Ecto neural progenitor cell (in vitro differentiated cells): ENCODE measurements around the gene LHX2.

ENCODE experiments used
- DNase-seq: peaks from one replicate; pipeline ENCODE4 v3.0.0-alpha.2; 2018; ENCODE audit warnings: low spot score

The LHX2 gene

DNA sequence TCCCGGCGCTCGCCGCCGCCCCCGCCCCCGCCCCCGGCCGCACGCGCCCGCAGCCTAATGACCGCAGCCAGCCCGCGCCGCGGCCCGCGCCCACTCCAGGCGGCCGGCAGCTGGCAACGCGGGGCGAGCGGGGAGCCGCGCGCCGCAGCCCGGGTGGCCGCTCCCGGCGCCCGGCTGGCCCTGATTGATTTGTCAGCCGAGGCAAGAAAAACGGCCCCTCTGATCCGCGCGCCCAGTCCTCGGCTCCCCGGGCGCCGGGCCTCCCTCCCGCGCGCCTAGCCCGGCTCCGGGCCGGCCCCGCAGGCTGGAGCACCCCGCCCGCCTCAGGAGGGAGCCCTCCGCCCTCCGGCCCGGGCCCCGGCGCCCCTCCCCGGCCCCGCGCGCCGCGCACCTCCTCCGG is 11.9 kb upstream of the LHX2 start:
- no peak for DNase-seq

DNA sequence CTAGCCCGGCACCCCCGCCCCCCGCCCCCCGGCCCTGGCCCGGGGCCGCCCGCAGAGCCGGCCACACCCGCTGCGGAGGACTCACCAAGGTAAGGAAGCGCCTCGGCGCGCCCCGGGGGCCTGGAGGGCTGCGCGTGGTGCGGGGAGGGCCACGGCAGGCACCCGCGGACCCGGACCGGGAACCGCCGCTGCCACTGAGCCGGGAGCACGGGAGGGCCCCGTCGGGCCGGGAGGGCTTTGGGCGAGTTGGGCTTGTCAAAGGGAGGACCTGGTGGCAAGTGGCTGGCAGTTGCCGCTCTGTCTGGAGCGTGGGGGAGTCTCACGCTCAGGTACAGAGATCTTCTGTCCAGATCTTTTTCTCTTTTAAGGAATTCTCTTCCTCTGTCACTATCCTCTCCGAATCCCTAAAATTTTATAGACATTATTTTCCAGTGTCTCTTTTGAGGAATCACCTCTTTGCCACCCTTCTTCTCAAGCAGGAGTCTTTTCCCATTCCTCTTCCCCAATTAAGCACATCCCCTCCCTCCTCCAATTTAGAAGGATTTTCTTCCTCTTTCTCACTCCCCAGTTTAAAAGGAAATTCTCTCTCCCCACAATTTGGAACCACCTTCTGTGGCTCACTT is 11.3 kb upstream of the LHX2 start:
- no peak for DNase-seq

DNA sequence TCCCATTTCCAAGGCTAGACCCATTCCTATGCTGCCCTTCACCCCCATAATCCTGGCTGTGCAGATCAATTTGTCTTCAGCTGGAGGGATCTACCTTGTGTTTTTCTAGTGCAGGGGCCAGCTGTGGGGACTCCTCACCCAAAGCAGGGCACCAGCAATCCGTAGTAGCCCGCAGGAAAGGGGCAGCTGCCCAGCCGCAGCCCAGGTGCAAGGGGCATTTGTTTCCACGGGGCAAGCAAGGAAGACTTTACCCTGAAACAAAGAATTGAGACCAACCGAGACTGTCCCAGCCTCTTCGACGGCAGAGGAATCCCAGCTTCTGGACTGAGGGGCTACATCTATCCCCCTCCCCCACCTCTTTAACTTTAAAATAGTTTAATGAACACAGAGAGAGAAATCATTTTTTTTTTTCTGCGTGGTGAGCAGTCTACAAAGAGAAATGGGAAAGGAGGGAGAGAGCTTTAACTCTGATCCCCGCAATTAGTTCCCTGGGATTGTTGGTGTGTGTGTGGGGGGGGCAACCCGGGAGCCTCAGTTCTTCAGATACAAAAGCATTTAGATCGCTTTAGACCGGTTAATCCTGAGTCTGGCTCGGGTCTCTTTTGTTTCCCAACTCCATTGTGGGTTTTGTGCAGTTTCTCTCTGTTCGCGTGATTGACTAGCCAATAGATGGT is 10.6 kb upstream of the LHX2 start:
- peak; percentile 65 for DNase-seq

- no peak for DNase-seq
Observed at GRCh38 chr9:124001458-124001799, 10.1 kb upstream of the LHX2 start.

DNA sequence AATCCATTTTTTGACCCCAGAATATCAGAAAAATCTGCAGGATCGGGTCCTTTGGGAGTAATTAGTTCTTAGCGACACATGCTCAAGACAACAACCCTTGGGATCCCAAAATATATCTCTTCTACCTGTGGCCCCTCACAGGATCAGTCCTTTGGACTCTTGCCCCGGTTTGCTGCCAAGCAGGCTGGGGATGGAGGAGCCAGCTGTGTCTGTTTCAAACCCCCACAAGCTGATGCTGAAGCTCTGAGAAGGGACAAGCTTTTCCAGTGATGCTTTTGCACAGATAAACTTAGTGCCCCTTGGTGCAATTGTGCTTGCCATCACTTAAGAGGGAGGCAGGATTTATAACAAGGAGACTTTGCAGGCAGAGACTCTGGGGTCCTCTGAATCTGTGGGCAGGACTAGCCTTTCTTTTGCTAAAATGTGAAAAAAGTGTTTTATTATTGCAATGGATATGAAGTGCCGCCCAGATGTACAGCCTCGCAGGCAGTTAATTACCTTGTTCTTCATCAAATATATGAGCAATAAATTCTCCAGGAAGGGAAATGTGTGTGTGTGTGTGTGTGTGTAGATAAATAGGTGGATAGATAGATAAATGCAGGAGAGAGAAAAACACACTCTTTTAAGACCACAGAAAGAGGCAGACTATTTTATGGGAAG is 9.6 kb upstream of the LHX2 start:
- no peak for DNase-seq

DNA sequence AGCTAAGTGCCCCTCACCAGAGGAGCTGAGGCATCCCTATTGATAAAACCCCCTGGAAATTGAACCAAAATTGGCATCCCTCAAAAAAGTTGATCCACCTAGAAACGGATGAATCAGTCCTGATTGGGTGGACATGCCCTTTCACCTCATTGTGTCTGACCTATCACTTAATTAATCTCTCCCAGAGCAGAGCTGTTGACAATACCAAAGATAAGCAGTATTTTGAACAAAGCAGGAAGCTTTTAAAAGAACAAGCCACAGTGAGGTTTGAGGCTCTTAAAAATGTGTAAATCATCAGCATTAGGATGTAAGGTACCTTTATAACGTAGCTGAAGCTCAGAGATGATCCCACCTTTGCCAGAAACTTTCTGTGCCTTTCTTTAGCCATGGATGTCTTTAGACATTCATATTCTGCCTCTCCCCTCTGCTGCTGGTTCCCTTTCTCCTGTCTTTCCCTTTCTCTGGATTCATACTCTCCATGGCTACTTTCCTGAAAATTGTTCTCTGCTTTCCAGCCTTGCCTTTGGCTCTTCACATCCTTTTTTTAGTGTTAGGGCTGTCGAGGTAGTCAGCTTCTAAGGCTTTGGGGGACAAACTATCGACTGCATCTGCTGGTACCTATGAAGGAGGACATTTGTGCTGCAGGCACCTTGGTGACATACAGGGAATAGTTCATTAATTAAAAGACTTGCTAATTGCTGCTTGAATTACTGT is 7.8 kb upstream of the LHX2 start:
- DNase-seq = no peak

DNA sequence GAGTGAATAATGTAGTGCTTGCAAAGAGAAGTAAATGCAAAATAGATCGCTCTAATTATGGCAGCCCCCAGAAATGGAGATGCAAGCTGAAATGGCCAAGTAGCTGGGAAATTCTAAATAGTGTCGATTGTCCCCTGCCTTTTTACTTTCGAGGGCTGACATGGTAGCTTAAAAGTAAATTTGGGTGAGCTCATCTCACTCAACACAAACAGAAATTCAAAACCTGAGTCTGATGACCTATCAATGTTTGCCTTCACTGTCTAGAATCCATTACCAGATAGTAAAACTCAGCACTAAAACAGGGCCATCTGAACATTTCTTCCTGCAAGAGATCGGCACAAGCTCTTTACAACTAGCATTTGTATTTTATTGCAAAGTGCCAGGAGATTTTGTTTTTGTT is 7.0 kb upstream of the LHX2 start:
- DNase-seq = no peak

GRCh38 chr9:124005029-124005771 is 6.4 kb upstream of the LHX2 start:
- no peak for DNase-seq

GRCh38 chr9:124006448-124007361 is 4.9 kb upstream of the LHX2 start:
- no peak for DNase-seq

DNA sequence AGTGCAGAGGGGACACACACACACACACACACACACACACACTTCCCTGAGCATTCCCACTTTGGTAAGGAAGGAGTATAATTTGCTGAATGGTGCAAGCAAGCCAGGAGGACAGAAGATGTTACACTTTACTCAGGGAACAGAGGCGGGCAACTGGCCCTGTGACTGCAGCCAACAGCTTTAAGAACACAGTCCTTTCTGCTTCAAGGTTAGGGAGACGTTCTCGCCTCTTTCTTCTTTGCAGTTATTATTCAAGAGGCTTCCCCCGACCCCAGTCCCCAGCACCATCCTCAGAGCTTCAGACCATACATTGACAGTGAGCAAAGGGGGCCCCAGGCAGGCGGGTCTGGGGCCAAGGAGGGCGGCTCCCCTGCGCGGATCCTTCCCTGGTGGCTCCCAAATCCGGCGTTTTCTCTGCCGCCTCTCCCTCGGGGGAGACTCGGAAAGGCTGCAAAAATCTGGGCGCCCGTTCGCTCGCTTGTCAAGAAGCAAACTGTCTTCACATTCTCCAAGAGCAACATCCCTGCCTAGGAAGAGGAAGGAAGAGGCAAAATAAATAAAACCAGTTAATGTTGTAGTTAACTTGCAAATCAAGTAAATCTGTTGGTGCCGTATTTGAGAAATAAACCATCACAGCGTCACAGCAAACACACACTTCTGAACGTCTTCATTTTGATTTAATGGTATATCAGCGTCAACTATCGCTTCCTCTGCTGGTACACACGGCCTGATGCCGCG is 3.8 kb upstream of the LHX2 start:
- DNase-seq = no peak

- no peak for DNase-seq
Observed at GRCh38 chr9:124008303-124008693, 3.3 kb upstream of the LHX2 start.

DNA sequence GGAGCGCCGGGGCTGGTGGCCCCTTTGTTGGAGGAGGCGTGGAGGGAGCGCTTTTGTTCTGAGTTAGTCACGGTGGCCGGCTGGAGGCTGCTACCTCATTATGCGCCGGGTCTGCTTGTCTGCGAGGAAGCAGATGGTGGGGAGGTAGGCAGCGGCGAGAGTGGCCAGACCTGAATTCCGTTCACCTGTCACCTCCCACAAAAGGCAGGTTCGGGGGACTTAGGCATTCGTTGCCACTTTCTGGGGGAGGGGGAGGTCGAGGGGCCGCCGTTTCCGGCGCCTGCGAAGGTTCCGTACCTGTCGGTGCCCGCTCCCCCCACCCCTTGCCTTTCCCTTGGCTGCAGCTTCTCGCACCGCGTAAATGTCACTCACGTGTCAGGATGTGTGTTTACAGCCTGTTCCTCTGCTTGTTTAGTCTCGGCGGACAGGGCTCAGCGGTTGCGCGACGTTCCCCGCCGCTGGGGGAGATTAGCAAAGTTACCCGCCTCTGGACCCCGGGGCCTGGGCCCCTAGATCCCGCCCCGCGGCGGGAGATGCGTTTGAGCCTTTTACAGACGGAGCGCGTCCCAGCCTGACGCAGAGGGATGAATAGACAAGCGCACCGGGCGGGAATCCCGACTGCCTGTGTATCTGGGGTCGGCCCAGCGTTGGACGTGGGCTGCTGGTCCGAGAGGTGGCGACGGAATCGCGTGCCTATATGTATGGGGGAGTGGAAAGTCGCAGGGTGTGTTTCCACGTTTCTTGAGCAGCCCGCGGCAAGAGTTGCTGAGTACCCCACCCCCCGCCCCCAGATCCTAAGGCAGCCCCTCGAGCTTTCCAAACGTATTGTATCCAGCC is 2.7 kb upstream of the LHX2 start:
- DNase-seq = peak; percentile 83

- DNase-seq = no peak
Observed at GRCh38 chr9:124009531-124010217, 1.9 kb upstream of the LHX2 start.

- no peak for DNase-seq
Observed at GRCh38 chr9:124010303-124010664, 1.3 kb upstream of the LHX2 start.

DNA sequence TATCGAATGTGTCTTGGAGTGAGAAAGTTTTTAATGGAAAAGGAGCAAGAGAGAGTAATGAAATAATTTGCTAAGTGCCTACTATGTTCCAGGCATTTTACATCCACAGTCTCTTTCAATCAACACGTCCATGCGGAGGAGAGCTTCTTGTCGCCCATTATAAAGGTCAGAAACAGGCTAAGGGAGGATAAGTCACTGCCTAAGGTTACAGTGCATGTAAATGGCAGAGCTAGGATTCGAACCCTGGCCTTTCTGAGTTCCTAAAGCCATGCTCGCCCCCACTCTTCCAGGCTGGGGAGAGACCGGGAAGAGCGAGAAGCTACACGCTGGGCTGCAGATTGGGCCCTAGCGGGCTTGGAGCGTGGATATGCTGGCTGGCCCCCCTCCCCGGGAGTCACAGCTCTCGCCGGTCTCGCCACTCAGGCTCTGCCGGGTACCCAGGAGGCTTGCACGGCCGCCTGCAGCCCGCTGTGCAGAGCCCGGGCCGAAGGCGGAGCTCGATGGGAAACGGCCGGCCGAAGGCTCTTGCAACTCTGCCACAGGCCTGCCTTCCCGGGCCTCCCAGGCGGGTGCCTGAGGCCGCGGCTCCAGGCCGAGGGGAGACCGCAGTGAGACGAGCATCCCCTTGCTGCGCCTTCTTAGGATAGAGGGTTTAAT is 775 bp upstream of the LHX2 start:
- DNase-seq = peak; percentile 68

DNA sequence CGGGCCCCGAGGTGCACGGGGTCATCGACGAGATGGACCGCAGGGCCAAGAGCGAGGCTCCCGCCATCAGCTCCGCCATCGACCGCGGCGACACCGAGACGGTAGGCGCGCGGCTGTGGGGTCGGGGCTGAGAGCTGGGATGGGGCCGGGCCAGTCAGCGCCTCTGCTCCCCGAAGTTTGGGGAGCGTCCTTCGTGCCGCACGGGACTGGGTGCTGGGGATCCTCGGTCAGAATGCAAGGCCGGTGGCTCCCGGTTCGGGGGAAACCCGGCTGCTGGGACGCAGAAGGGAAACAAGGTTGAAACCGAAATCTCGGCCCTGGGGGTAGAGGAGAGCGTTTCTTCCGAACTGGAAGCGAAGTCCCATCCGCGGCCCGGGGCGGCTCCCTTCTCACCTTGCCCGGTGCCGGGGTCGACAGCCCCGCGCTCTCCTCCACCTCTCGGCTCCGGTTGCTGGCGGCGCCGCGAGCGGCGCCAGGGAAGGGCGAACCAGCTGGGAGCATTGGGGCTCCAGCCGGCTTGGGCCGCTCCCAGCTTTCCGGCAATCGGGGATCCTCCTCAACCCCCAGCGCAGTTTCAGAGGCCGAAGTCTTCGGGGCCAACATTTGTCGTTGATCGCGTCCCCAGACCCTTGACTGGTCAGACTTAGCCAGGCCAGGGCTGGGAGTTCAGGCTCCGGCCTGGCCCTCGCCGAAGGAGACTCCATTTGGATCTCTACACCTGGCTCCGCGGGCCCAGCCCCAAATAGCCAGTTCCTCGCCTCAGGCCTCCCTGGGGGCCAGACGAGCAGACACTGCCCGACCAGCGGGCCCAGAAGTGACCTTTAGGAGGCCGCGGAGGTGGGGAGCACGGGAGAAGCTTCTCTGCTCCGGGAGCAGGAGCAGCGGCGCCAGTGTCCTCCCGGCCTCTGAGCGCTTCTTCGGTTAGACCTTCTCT is 1.1 kb downstream of the LHX2 start:
- DNase-seq = peak; percentile 63
